HG03196 (cell line): ENCODE results near the gene FCN3.

Source experiments
- ATAC-seq: cut with Tn5 transposase; IDR thresholded peaks from one replicate; pipeline ENCODE4 v1.9.1; 2021; ENCODE audit not compliant: unreplicated experiment

Gene FCN3

GRCh38 chr1:27380766-27381733 is 6.4 kb upstream of the FCN3 start:
- no peak for ATAC-seq

DNA sequence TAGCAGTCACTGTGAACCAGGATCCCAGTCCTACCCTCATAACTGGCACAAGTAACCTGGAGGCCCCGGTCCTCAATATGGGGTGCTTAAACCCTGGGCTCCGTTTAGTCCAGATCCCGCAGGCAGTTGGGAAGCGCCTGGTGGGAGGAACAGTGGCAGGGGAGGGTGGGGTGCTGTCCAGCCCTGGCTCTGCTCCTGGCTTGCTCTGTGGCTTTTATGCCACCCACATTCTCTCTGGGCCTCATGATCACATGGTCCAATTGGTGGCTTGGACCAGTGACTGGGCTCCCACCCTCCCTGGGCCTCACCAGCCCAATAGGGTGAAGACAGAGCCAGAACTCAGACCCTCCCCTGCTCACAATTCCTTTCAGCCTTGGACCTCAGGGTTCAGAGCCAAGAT is 5.6 kb upstream of the FCN3 start:
- no peak for ATAC-seq

DNA sequence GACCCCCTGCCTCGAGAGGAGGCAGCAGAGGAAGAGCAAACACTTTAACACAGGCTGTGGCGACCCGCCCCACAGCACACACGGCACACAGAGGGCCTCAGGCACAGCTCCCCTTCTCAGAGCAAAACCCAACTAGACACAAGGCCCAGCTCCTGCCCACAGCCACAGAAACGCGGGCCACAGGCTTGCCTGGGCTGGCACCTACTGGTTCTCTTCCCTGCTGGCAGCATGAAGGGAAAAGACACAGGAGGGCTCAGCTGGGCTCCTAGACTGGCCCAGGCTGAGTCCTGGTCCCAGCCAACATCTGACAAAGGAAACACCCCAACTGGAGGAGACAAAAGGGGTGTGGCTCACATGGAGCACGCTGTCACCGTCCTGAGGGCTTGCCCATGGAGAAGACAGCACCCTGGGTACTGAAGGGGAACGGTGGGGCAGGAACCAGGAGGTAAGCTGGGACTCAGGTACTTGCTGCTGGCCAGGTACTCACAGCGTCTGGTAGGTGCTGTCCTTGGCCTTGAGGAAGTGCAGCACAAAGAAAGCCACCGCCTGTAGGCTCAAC is 5.0 kb upstream of the FCN3 start:
- ATAC-seq, result no peak

- ATAC-seq, result no peak
These were observed 3.3 kb upstream of the FCN3 start for GRCh38 chr1:27377760-27378495.

- ATAC-seq, result no peak
These were observed 1.6 kb downstream of the FCN3 start for GRCh38 chr1:27372808-27373690.

DNA sequence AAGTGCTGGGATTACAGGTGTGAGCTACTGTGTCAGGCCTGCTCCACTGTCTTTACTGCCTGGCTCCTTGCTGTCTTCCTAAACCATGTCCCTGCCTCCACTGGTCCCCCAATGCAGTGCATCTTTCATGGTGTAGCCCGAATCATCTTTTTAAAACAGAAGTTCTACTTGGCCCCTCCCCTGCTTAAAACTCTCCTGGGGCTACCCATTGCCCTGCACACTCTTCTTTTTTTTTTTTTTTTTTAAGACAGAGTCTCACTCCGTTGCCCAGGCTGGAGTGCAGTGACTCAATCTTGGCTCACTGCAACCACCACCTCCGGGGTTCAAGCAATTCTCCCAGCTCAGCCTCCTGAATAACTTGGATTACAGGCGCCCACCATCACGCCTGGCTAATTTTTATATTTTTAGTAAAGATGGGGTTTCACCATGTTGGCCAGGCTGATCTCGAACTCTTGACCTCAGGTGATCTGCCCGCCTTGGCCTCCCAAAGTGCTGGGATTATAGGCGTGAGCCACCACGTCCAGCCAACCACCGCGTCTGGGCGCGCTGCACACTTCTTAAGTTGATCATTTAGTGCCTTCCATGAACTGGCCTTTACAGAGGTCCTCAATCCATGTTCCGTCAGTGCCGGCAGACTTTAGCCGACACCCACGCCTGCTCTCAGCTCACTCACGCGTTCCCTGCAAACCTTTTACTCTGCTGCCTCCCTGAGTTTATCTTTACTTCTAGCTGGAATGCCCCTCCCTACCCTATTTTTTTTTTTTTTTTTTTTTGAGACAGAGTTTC is 2.4 kb downstream of the FCN3 start:
- ATAC-seq, result no peak

DNA sequence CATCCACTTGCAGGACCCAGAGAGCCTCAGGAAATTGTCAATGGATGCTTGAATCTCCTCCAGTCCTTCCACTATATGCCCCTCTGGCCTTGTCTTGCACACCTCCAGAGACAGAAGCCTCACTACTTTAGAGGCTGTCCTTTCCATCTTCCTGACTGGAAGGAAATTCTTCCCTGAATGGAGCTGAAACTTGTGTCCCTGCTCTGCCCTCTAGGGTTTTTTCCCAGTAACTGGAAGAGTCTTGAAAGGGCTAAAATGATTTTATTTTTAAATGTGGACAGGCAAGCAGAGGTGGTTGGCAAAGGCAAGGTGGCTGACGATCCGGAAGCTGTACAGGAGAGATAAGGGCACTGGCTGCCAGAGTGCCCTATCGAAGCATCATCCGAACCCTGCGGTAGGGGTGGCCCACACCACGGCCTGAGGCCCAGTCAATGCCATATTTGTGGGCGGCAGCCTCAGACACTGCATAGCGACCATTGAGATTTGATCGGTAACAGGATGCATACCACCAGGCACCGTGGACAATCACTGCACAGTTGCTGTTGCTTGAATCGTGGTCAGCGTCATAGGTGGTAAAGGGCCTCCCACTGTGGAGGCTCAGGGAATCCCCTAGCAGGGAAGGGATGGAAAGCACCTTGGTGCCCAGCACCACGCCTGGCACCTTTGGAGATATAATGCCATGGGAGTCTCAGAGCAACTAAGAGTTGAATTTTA is 5.6 kb downstream of the FCN3 start:
- no peak for ATAC-seq

GRCh38 chr1:27367160-27367650 is 7.4 kb downstream of the FCN3 start:
- no peak for ATAC-seq

GRCh38 chr1:27366411-27367159 is 8.0 kb downstream of the FCN3 start, which contains the start of gene MAP3K6:
MAP3K6 (minus strand) TSS chr1:27366961; CDS start chr1:27366597, 364 bp downstream.
- ATAC-seq, result no peak

DNA sequence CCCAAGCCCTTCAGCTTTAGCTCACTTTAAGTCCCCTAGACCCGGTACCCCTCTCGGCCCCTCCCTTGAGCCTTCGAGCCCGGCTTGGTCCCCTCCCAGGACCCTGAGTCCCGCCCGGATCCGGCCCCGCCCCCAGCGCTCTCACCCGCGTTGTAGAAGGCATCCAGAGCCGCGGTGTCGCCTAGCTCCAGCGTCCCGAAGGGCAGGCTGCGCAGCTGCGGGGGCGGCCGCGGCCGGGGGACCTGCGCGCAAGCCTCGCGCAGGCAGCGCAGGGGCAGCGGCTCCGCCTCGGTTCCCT is 8.6 kb downstream of the FCN3 start:
- ATAC-seq, result no peak

GRCh38 chr1:27365372-27366112 is 9.1 kb downstream of the FCN3 start:
- ATAC-seq, result no peak

DNA sequence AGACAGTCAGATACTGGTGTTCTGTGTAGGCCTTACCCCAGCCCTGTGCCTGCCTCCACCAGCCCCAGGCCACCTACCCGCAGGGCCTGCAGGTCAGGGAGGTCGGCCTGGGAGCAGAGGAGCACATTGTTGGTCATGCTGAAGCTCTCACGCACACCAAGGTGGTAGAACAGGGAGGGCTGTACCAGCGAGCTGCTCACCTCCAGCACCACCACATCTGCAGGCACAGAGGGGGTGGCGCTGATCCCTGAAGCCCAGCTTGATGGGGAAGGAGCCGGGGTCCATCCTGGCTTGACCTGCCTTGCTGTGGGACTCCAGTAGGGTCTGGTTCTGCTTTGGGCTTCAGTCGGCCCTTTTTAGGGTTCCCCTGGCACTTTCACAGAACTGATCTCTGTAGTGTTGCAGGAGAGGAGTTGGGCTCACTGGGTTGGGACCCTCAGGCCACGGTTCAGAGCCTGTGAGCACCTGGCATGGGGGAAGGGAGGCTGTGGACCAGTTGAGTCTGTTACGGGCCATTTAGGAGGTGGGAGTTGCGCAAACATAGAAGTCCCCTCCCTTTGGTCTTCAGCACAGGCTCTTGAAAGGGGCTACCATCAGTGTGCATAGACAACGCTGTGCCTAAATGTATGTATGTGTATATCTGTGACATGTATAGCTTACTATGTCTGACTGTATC is 9.8 kb downstream of the FCN3 start:
- ATAC-seq, result no peak

GRCh38 chr1:27363766-27364695 is 10.6 kb downstream of the FCN3 start:
- no peak for ATAC-seq

GRCh38 chr1:27361553-27361952 is 13.1 kb downstream of the FCN3 start:
- no peak for ATAC-seq

DNA sequence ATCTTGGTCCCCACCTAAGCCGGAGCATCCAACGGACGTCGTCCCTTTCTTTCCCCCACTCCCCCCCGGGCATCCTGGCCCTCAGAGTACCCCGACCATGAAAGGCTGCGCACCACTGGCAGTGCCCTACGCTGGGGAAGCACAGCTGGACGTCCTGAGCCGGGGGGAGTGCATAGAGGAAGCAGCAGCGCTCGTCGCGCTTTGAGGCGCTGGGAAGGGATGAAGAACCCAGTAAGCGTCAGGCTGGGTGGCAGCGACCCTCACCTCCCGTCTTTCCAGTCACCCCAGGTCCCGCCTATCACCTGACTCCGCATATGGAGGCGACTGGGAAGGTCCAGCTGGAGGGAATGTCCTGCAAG is 13.6 kb downstream of the FCN3 start:
- no peak for ATAC-seq
